ENCODE measurements around the gene BCDIN3D.
"Not testable (repeated sequence)": the region's sequence is repeated elsewhere in the genome, so short reads cannot be mapped to it uniquely, and the experiment has no call there.

The BCDIN3D gene

DNA sequence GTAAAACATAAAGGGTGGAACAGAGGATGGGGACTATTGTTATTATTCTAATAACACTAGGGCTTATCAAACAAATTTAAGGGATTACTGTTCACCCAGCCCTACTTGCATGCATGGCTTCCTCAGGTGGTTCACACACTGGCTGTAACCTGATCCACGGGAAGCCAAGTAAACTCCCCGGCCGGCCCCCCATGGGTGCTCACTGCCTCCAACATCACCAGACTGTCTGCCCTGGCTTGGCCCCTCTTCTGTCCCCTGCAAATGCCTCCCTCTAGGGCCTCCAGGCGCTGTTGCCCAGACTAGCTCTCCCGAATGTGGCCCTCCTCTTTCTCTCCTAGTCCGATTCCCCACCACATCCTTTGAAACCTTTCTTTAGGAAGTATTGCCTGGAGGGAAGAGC is 42.2 kb upstream of the BCDIN3D start:
- no peak overlapping the region for H3K4me3 ChIP-seq (ENCODE audit: low read depth, low read length)
- TF ChIP-seq MYC (IDR thresholded peaks at IDR 0.05; ENCODE audit: low read depth, low read length) (no peak), POLR2A (IDR thresholded peaks at IDR 0.05; ENCODE audit: extremely low read depth, insufficient read length) (no peak), CTCF (IDR thresholded peaks at IDR 0.05; ENCODE audit: low read depth, low read length) (no peak)
- TF ChIP-seq, protein P1, sequence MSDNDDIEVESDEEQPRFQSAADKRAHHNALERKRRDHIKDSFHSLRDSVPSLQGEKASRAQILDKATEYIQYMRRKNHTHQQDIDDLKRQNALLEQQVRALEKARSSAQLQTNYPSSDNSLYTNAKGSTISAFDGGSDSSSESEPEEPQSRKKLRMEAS (IDR thresholded peaks at IDR 0.05; ENCODE audit: low read depth, low read length), result no peak
- no peak for DNase-seq (ENCODE audit: low read depth)

DNA sequence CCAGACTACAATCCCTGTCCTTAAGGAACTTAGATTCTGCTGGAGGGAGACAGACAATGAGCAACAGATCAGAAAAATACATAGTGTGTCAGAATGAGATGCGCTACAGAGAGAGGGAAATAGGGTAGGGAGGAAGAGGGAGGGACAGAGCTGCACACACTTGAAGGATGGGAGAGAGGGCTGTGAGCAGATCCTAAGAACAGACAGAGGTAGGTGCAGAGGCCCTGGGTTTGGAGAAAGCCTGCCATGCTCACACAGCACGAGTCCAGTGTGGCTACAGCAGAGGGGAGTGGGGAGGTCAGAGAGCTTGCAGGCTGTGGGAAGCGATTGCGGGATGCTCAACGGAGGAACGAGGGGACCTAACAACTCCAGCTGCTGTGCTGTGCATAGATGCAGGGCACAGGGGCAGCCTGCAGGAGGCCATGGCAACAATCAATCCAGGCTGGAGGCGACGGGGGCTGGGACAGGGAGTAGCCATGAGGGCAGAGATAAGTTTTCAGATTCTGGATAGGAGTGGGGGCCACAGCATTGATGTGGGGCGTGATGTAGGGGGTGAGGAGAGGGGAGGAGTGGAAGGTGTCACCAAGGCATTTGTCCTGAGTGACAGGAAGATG is 40.1 kb upstream of the BCDIN3D start:
- DNase-seq (ENCODE audit: low read depth), result no peak
- TF ChIP-seq MYC (IDR thresholded peaks at IDR 0.05; ENCODE audit: low read depth, low read length), result no peak
- TF ChIP-seq POLR2A (IDR thresholded peaks at IDR 0.05; ENCODE audit: extremely low read depth, insufficient read length), result no peak
- TF ChIP-seq, protein P1 (IDR thresholded peaks at IDR 0.05; ENCODE audit: low read depth, low read length), result no peak
- TF ChIP-seq CTCF (IDR thresholded peaks at IDR 0.05; ENCODE audit: low read depth, low read length), result no peak
- H3K4me3 ChIP-seq (ENCODE audit: low read depth, low read length), result no peak overlapping the region

DNA sequence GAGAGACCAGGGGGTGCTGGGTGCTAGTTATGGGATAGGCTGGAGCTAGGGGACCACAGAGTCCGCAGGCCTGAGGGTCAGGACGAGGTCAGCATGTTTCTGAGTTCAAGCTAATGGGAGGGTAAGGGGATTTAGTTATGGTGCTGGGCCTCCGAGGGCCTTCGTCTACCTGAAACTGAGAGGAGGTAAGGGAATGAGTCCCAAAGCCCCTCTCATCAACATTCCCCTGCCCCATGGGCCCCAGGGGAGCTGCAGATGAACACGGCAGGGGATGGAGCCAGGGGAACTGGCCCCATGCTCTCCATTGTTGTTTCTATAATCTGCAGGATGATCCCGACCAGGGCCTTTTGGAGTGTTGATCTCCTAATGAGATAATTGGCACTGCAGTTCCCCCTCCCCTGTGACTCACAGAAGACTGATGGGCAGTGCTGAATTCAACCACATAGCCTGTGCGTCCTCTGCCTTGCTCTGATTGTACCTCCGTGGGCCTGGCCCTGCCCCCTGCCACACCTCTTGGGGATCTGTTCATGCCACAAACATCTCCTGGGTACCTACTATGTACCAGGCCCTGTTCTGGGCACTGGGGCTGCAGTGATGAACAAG is 39.4 kb upstream of the BCDIN3D start:
- TF ChIP-seq, protein P1 (IDR thresholded peaks at IDR 0.05; ENCODE audit: low read depth, low read length), result no peak
- TF ChIP-seq MYC (IDR thresholded peaks at IDR 0.05; ENCODE audit: low read depth, low read length) (no peak), CTCF (IDR thresholded peaks at IDR 0.05; ENCODE audit: low read depth, low read length) (no peak), POLR2A (IDR thresholded peaks at IDR 0.05; ENCODE audit: extremely low read depth, insufficient read length) (no peak)
- no peak for DNase-seq (ENCODE audit: low read depth)
- no peak overlapping the region for H3K4me3 ChIP-seq (ENCODE audit: low read depth, low read length)

GRCh38 chr12:49881415-49882247 is 38.7 kb upstream of the BCDIN3D start:
- no peak for TF ChIP-seq POLR2A (IDR thresholded peaks at IDR 0.05; ENCODE audit: extremely low read depth, insufficient read length)
- TF ChIP-seq MYC (IDR thresholded peaks at IDR 0.05; ENCODE audit: low read depth, low read length), result no peak
- TF ChIP-seq, protein P1 (IDR thresholded peaks at IDR 0.05; ENCODE audit: low read depth, low read length), result no peak
- no peak for TF ChIP-seq CTCF (IDR thresholded peaks at IDR 0.05; ENCODE audit: low read depth, low read length)

DNA sequence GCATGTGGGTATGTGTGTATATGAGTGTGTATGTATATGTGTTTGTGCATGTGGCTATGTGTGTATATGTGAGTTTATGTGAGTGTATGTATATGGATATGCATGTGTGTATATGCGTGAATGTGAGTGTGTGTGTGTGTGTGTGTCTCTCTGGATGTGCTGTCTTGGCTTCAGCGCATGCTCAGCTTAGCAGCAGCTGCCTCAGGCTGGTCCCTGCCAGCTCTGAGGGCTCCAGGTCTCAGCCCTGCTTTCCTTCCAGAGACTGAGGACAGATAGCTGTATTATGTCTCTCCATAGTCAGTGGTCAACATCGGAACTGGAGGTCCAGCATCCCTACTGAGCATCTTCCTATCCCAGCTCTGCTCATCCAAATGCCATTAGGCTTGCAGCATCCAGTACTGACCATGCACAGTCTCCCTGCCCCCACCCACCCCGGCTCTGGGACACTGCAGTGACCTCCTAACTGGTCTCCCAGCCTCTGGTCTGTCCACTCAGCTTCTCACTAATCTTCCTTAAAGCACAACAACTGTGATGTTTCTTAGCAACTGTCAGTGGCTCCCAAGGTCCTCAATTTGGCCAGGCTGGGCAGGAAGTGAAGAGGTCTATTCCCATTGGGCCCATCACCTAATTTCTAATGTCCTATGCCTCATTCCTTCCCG is 38.0 kb upstream of the BCDIN3D start:
- TF ChIP-seq POLR2A (IDR thresholded peaks at IDR 0.05; ENCODE audit: extremely low read depth, insufficient read length) (no peak), MYC (IDR thresholded peaks at IDR 0.05; ENCODE audit: low read depth, low read length) (no peak), CTCF (IDR thresholded peaks at IDR 0.05; ENCODE audit: low read depth, low read length) (no peak)
- TF ChIP-seq, protein P1 (IDR thresholded peaks at IDR 0.05; ENCODE audit: low read depth, low read length), result no peak
- no peak overlapping the region for H3K4me3 ChIP-seq (ENCODE audit: low read depth, low read length)
- no peak for DNase-seq (ENCODE audit: low read depth)

More at GRCh38 chr12:49881415-49882247, 38.7 kb upstream of the BCDIN3D start:
- no peak for DNase-seq (ENCODE audit: low read depth)
- H3K4me3 ChIP-seq (ENCODE audit: low read depth, low read length), result no peak overlapping the region

DNA sequence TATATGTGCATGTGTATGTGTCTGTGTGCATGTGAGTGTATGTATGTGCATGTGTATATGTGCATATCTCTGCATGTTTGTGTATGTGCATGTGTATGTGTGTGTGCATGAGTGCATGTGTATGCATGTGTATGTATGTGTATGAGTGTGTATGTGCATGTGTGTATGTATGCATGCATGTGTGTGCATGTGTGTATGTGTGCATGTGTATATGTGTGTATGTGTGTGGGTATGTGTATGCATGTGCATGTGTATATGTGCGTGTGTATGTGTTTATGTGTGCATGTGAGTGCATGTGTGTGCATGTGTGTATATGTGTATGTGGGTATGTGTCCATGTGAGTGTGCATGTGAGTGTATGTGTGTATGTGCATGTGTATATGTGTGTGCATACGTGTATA is 36.2 kb upstream of the BCDIN3D start:
- H3K4me3 ChIP-seq (ENCODE audit: low read depth, low read length); DNase-seq (ENCODE audit: low read depth): not testable (repeated sequence)

Measured in NB4 (cell line).